D721Med (cell line): ENCODE results near the gene DUS1L.

Source experiments
- DNase-seq: peaks from one replicate; pipeline ENCODE4 v3.0.0; 2011; ENCODE audit warnings: low spot score; ENCODE audit not compliant: insufficient read length
- FAIRE-seq: peaks from 2 replicates; lab custom pipeline; 2011; peaks lifted over from hg19 to GRCh38; lab: Jason Lieb, UNC
- CTCF ChIP-seq: IDR thresholded peaks from 2 replicates; pipeline ENCODE4 v1.5.1; 2012; ENCODE audit warnings: mild to moderate bottlenecking, control low read depth; ENCODE audit not compliant: insufficient read depth; ENCODE audit errors: missing control alignments

The DUS1L gene

GRCh38 chr17:82094931-82095776 lies 29.6 kb upstream of the DUS1L start:
- FAIRE-seq (no peak), DNase-seq (no peak)
- no peak for TF ChIP-seq CTCF

GRCh38 chr17:82092995-82093751 lies 27.6 kb upstream of the DUS1L start:
- DNase-seq (no peak), FAIRE-seq (no peak)
- no peak for TF ChIP-seq CTCF

- no peak for TF ChIP-seq CTCF
- no peak for FAIRE-seq
These were observed 27.0 kb upstream of the DUS1L start for GRCh38 chr17:82092628-82092994.

DNA sequence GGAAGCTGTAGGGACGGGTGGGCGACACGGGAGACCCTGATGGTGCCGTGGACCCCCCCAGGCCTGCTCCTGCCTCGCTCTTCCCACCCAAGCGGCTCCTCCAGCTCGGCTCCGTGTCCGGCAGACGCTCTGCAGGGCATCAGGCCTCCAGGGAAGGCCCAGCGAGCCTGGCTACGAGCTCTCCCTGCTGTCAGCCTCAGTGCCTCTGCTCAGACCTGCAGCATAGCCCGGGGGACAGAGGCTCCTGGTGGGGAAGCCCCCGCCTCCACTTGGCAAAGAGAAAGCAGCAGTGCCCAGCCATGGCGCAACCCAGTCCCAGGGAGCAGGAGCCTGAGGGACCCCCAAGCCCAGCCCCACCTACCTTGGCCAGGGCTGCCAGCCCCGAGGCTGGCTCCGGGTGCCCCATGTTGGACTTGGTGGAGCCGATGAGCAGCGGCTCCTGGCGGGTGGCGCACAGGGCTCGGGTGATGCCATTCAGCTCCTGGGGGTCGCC lies 26.5 kb upstream of the DUS1L start:
- DNase-seq: no peak
- FAIRE-seq: no peak
- no peak for TF ChIP-seq CTCF

More at GRCh38 chr17:82092628-82092994, 27.0 kb upstream of the DUS1L start:
- no peak for DNase-seq

GRCh38 chr17:82091264-82092066 lies 25.9 kb upstream of the DUS1L start:
- FAIRE-seq (no peak), DNase-seq (no peak)
- TF ChIP-seq CTCF: no peak

GRCh38 chr17:82090549-82091263 lies 25.1 kb upstream of the DUS1L start:
- no peak for FAIRE-seq
- no peak for TF ChIP-seq CTCF
- DNase-seq: no peak
